HG03432 (cell line): Measurements from ENCODE around the gene TRABD2B.

Experiments
- ATAC-seq: cut with Tn5 transposase; IDR thresholded peaks from one replicate; pipeline ENCODE4 v1.9.1; 2021; ENCODE audit warnings: mild to moderate bottlenecking, moderate library complexity; ENCODE audit not compliant: unreplicated experiment

Gene TRABD2B

GRCh38 chr1:47938520-47938919 is 58.7 kb downstream of the TRABD2B start:
- no peak for ATAC-seq

- no peak for ATAC-seq
Observed at GRCh38 chr1:47937586-47938254, 59.5 kb downstream of the TRABD2B start.

GRCh38 chr1:47936916-47937551 is 60.2 kb downstream of the TRABD2B start:
- ATAC-seq: no peak

- no peak for ATAC-seq
Observed at GRCh38 chr1:47935856-47936255, 61.3 kb downstream of the TRABD2B start.

- ATAC-seq: no peak
Observed at GRCh38 chr1:47935163-47935562, 62.0 kb downstream of the TRABD2B start.

- ATAC-seq: no peak
Observed at GRCh38 chr1:47934243-47934805, 62.9 kb downstream of the TRABD2B start.

- no peak for ATAC-seq
Observed at GRCh38 chr1:47932743-47933142, 64.4 kb downstream of the TRABD2B start.

GRCh38 chr1:47931395-47931794 is 65.8 kb downstream of the TRABD2B start:
- peak; percentile 47 for ATAC-seq

- ATAC-seq: no peak
Observed at GRCh38 chr1:47930210-47930840, 66.9 kb downstream of the TRABD2B start.

GRCh38 chr1:47927165-47927564 is 70.0 kb downstream of the TRABD2B start:
- no peak for ATAC-seq

GRCh38 chr1:47926461-47926999 is 70.7 kb downstream of the TRABD2B start:
- ATAC-seq: no peak

GRCh38 chr1:47924270-47925048 is 72.7 kb downstream of the TRABD2B start:
- ATAC-seq: no peak

- ATAC-seq: no peak
Observed at GRCh38 chr1:47921935-47922415, 75.2 kb downstream of the TRABD2B start.

- ATAC-seq: no peak
Observed at GRCh38 chr1:47919113-47919833, 77.9 kb downstream of the TRABD2B start.

- ATAC-seq: no peak
Observed at GRCh38 chr1:47918257-47918867, 78.8 kb downstream of the TRABD2B start.

GRCh38 chr1:47917687-47918086 is 79.5 kb downstream of the TRABD2B start:
- ATAC-seq: no peak

- no peak for ATAC-seq
Observed at GRCh38 chr1:47915677-47916353, 81.4 kb downstream of the TRABD2B start.

GRCh38 chr1:47914952-47915676 is 82.1 kb downstream of the TRABD2B start:
- no peak for ATAC-seq
